Hepatocyte (in vitro differentiated cells): ENCODE measurements around the gene HLTF. TPM values are rescaled to one million over a fixed set of nuclear protein-coding genes. Genes with fewer than 3 reads are reported as not detected.
"Not testable (repeated sequence)": the region's sequence is repeated elsewhere in the genome, so short reads cannot be mapped to it uniquely, and the experiment has no call there.

Source experiments
- DNase-seq: peaks from one replicate; pipeline ENCODE4 v3.0.0-alpha.2; 2016; ENCODE audit warnings: low spot score
- H2AFZ ChIP-seq: fragments of 200-600 bp; sonication (generic); 2 replicates; pipeline ENCODE4 v1.6.0; 2016; ENCODE audit warnings: antibody characterized with exemption, mild to moderate bottlenecking
- H3K27ac ChIP-seq: fragments of 200-600 bp; sonication (generic); 2 replicates; pipeline ENCODE4 v1.5.1; 2016; ENCODE audit warnings: mild to moderate bottlenecking
- H3K27me3 ChIP-seq: fragments of 200-600 bp; sonication (generic); 2 replicates; pipeline ENCODE4 v1.6.1; 2016
- H3K36me3 ChIP-seq: fragments of 200-600 bp; sonication (generic); replicated peaks from 2 replicates; pipeline ENCODE4 v1.5.1; 2016; ENCODE audit warnings: low read depth; ENCODE audit not compliant: insufficient read depth
- H3K4me1 ChIP-seq: fragments of 200-600 bp; sonication (generic); 2 replicates; pipeline ENCODE4 v1.5.1; 2016; ENCODE audit warnings: mild to moderate bottlenecking, moderate library complexity; ENCODE audit not compliant: insufficient read depth
- H3K4me2 ChIP-seq: fragments of 200-600 bp; sonication (generic); 2 replicates; pipeline ENCODE4 v1.6.0; 2016
- H3K4me3 ChIP-seq: fragments of 200-600 bp; sonication (generic); 2 replicates; pipeline ENCODE4 v1.5.1; 2016; ENCODE audit warnings: mild to moderate bottlenecking
- H3K79me2 ChIP-seq: fragments of 200-600 bp; sonication (generic); 2 replicates; pipeline ENCODE4 v1.6.0; 2017; ENCODE audit warnings: mild to moderate bottlenecking
- H3K9me2 ChIP-seq: fragments of 200-600 bp; sonication (generic); replicated peaks from 2 replicates; pipeline ENCODE4 v1.6.0; 2017; ENCODE audit warnings: mild to moderate bottlenecking; ENCODE audit not compliant: insufficient read depth
- H3K9me3 ChIP-seq: fragments of 200-600 bp; sonication (generic); 2 replicates; pipeline ENCODE4 v1.5.1; 2016; ENCODE audit warnings: low read depth, mild to moderate bottlenecking
- H4K20me1 ChIP-seq: fragments of 200-600 bp; sonication (generic); 2 replicates; pipeline ENCODE4 v1.6.0; 2016; ENCODE audit warnings: mild to moderate bottlenecking; ENCODE audit not compliant: insufficient read depth, poor library complexity, severe bottlenecking
- EZH2 ChIP-seq: fragments of 200-600 bp; sonication (generic); IDR thresholded peaks from 2 replicates; pipeline ENCODE4 v1.6.1; 2016; ENCODE audit warnings: antibody characterized with exemption, mild to moderate bottlenecking, borderline replicate concordance
- EZH2phosphoT487 ChIP-seq: fragments of 200-600 bp; sonication (generic); IDR thresholded peaks from one replicate; pipeline ENCODE4 v1.6.1; 2018; ENCODE audit warnings: antibody characterized with exemption, mild to moderate bottlenecking, low read depth, moderate library complexity; ENCODE audit not compliant: unreplicated experiment, severe bottlenecking
- WGBS: methylation state at CpG from one replicate; pipeline ENCODE4 v1.1.6; 2016; ENCODE audit warnings: low lambda C conversion rate; ENCODE audit errors: missing lambda C conversion rate; 5-methylcytosine and 5-hydroxymethylcytosine counted together
- polyA plus RNA-seq: library from polyadenylated mRNA; unstranded; fragments of >200 nt; fragmentation: Nextera tagmentation; extraction: Ambion mirVana; gene quantifications from 2 replicates; pipeline ENCODE4 v1.2.1, GENCODE V29; 2016
- total RNA-seq: library from RNA; depleted of rRNA; stranded (reverse); fragments of >200 nt; gene quantifications from 2 replicates; pipeline ENCODE4 v1.2.3, GENCODE V29; 2014
- TF ChIP-seq, protein P1 (sequence below): fragments of 200-600 bp; sonication (generic); IDR thresholded peaks from 2 replicates; pipeline ENCODE4 v1.5.1; 2016; ENCODE audit warnings: antibody characterized with exemption, mild to moderate bottlenecking; ENCODE audit not compliant: poor library complexity

The HLTF gene
- total and polyA plus RNA-seq, 2 experiments from 2014 or later, result 15.9 to 29.4 TPM

DNA sequence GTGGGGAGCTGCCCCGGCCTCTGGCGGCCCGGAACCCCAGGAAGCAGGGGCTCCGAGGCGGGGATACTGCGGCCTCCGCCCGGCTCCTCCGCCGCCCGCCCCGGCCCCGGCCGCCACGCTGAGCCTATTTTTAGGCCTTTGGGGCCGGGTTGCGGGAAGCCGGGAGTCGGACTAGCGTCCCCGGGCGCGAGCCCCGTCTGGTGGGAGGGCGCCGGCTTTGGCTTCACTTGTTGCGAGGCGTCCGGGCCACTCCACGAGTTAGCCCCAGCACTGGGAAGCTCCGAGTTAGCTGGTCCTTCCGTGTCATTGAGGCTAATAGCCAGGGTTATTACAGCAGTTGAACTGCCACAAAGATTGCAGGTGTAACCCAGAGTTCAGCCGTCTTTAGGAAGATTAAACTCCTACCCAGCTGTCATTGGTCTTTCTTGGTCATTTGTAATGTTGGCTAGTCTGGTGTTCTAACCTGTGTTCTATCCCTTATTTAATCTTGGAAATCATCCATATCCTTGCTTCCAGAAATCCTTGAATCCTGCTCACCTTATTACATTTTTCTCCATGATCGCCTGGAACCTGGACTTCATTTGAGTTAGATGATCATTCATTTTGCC, 94.2 kb downstream of the HLTF start:
- no peaks in the 10 kb centered on the region for H4K20me1 ChIP-seq
- peak overlapping the region; percentile 96 for H3K27ac ChIP-seq
- H3K4me3 ChIP-seq, result peak overlapping the region; percentile 91
- TF ChIP-seq EZH2 (no peak), EZH2phosphoT487 (no peak)
- TF ChIP-seq, protein P1, sequence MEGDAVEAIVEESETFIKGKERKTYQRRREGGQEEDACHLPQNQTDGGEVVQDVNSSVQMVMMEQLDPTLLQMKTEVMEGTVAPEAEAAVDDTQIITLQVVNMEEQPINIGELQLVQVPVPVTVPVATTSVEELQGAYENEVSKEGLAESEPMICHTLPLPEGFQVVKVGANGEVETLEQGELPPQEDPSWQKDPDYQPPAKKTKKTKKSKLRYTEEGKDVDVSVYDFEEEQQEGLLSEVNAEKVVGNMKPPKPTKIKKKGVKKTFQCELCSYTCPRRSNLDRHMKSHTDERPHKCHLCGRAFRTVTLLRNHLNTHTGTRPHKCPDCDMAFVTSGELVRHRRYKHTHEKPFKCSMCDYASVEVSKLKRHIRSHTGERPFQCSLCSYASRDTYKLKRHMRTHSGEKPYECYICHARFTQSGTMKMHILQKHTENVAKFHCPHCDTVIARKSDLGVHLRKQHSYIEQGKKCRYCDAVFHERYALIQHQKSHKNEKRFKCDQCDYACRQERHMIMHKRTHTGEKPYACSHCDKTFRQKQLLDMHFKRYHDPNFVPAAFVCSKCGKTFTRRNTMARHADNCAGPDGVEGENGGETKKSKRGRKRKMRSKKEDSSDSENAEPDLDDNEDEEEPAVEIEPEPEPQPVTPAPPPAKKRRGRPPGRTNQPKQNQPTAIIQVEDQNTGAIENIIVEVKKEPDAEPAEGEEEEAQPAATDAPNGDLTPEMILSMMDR, result no peak
- H3K27me3 ChIP-seq, result no peaks in the 10 kb centered on the region
- peak; percentile 74 for DNase-seq
- no peaks in the 10 kb centered on the region for H3K9me2 ChIP-seq
- H3K36me3 ChIP-seq, result no peaks in the 10 kb centered on the region
- no peaks in the 10 kb centered on the region for H3K9me3 ChIP-seq
- H3K4me1 ChIP-seq, result peaks cover 8% of the 10 kb centered on the region
- WGBS, result 10% methylated on average over 17 of the region's 34 CpGs
- peak overlapping the region; percentile 100 for H2AFZ ChIP-seq
- peak overlapping the region; percentile 87 for H3K4me2 ChIP-seq
- peaks cover 28% of the 10 kb centered on the region for H3K79me2 ChIP-seq

- DNase-seq, result peak; percentile 90
- Histone ChIP-seq H3K9me2 (no peaks in the 10 kb centered on the region), H2AFZ (peak within 1 kb of the TSS; percentile 100), H3K79me2 (peaks cover 28% of the 10 kb centered on the region), H3K4me2 (peak within 1 kb of the TSS; percentile 87), H4K20me1 (no peaks in the 10 kb centered on the region), H3K4me3 (peak within 1 kb of the TSS; percentile 91), H3K9me3 (no peaks in the 10 kb centered on the region), H3K27me3 (no peaks in the 10 kb centered on the region), H3K4me1 (peaks cover 8% of the 10 kb centered on the region), H3K36me3 (no peaks in the 10 kb centered on the region), H3K27ac (peak within 1 kb of the TSS; percentile 96)
- WGBS, result 2% methylated on average over 33 of the region's 91 CpGs
- TF ChIP-seq EZH2, result no peak
- TF ChIP-seq EZH2phosphoT487, result no peak
- TF ChIP-seq, protein P1, result peak; percentile 28
Measured at GRCh38 chr3:148991219-148992026, 94.9 kb downstream of the HLTF start, which contains the start of gene GYG1. Gene GYG1 (plus strand): TSS chr3:148991540. CDS start chr3:148991641, 101 bp downstream.

DNA sequence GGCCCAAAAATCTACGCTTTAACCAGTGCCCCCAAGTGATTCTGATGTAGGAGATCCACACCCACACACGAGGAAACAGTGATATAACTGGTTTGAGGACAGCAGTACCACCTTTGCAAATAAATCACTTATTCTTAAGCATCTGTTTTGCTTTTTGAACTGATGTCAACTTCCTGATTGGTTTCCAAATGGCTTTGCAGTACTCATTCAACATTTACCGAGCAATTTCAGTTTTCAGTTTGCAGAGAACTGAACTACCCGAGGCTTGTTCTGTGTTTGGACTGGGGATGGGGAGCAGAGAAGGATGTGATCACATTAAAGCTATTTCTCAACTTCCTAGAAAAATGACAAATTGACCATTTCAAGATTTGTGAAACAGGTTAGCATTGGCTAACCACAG, 96.1 kb downstream of the HLTF start:
- no peaks in the 10 kb centered on the region for H4K20me1 ChIP-seq
- DNase-seq, result no peak
- H3K27ac ChIP-seq, result no peak overlapping the region
- no peaks in the 10 kb centered on the region for H3K9me2 ChIP-seq
- H2AFZ ChIP-seq, result no peak overlapping the region
- peaks cover 28% of the 10 kb centered on the region for H3K79me2 ChIP-seq
- H3K9me3 ChIP-seq, result no peaks in the 10 kb centered on the region
- H3K4me2 ChIP-seq, result no peak overlapping the region
- H3K27me3 ChIP-seq, result no peaks in the 10 kb centered on the region
- 81% methylated on average over 4 of the region's 4 CpGs for WGBS
- TF ChIP-seq EZH2 (no peak), EZH2phosphoT487 (no peak)
- TF ChIP-seq, protein P1, result no peak
- no peaks in the 10 kb centered on the region for H3K36me3 ChIP-seq
- H3K4me1 ChIP-seq, result peaks cover 8% of the 10 kb centered on the region
- H3K4me3 ChIP-seq, result no peak overlapping the region

- not testable (repeated sequence) for H3K9me3 ChIP-seq, H3K9me2 ChIP-seq, H3K79me2 ChIP-seq, H2AFZ ChIP-seq, H3K27ac ChIP-seq, H3K4me1 ChIP-seq, H3K4me2 ChIP-seq, H3K36me3 ChIP-seq, H4K20me1 ChIP-seq, DNase-seq, H3K27me3 ChIP-seq, H3K4me3 ChIP-seq
- WGBS, result 97% methylated on average over 10 of the region's 29 CpGs
Measured at GRCh38 chr3:148987551-148987950, 98.8 kb downstream of the HLTF start.
